SK-N-SH treated with all-trans-retinoic acid at 6 μM for 48 hours (cell line): ENCODE data around the gene REEP1.

Experiments
- BACH2 ChIP-seq: fragments of 250-450 bp; sonication (Bioruptor Pico); IDR thresholded peaks from 2 replicates; pipeline ENCODE4 v1.9.0; 2021; ENCODE audit warnings: mild to moderate bottlenecking, borderline replicate concordance
- PPARA ChIP-seq: fragments of 250-450 bp; sonication (Bioruptor Pico); IDR thresholded peaks from 2 replicates; pipeline ENCODE4 v1.5.0; 2020; ENCODE audit warnings: mild to moderate bottlenecking, borderline replicate concordance
- TOX ChIP-seq: fragments of 250-450 bp; sonication (Bioruptor Pico); IDR thresholded peaks from 2 replicates; pipeline ENCODE4 v1.8.0; 2021; ENCODE audit warnings: mild to moderate bottlenecking, moderate library complexity, borderline replicate concordance

DNA sequence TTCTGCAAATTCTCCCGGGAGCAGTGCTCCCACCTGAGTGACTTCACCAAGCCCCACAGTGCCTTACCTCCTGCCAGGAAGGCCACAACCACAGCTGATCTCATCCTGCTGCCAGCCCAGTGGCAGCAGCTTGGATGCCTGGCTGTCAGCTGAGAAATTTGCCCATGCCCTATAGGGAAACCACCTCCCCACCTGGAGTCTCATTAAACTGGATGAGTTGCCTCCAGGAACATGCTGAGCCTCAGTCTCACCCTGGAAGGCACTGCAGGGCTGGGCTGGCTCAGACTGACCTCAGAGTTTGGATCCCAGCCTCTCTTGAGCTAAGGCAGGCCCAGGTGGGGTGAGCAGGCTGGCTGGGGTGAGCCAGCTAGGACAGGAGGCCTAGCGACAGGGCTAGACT is 23.3 kb downstream of the REEP1 start:
- no peak for TF ChIP-seq PPARA
- TF ChIP-seq BACH2 (CRISPR knock-in tag), result no peak
- TF ChIP-seq TOX (CRISPR knock-in tag), result no peak
